Hepatic stellate cell (primary cell): ENCODE results near the gene TTYH3.

Experiments
- DNase-seq: peaks from one replicate; pipeline ENCODE4 v3.0.0; 2011; ENCODE audit warnings: low spot score

TTYH3 gene

GRCh38 chr7:2649991-2650390 lies 18.2 kb downstream of the TTYH3 start:
- DNase-seq: no peak

GRCh38 chr7:2650451-2650850 lies 18.7 kb downstream of the TTYH3 start:
- DNase-seq: no peak

GRCh38 chr7:2651336-2651735 lies 19.6 kb downstream of the TTYH3 start:
- no peak for DNase-seq

DNA sequence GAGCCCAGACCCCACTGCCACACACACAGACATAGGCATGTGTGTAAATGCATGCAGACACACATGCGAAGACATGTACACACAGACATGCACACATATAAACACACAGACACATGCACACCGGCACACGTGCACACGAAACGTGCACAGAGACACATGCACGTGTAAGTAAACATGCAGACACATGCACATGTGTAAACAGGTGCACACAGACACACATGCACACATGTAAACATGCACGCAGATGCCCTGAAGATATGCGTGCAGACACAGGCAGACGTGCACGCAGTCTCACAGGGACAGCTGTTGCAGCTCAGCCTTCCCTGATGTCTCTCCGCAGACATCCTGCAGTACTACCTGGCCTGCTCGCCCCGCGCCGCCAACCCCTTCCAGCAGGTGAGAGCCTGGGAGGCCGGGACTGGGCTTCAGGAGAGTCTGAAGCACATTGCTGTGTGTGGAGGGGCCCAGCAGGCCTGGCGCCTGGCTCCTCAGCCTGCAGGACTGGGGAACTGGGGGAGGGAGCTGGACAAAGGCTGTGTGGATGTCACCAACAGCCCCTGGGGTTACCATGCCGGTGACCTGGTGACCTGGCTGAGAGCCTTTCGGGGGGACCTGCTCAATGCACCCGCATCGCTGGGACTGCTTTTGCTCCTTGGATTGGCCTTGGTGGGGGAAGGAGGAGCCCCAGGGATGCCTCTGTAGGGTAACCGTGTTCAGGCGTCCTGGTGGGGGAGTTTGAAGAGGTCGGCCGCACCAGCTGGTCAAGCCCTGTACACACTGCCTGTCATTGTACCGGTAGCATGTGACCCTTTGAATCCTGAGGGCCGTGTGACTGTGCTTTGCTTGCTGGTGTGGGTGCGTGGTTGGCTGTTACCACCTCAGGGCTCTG lies 20.3 kb downstream of the TTYH3 start:
- DNase-seq: no peak

DNA sequence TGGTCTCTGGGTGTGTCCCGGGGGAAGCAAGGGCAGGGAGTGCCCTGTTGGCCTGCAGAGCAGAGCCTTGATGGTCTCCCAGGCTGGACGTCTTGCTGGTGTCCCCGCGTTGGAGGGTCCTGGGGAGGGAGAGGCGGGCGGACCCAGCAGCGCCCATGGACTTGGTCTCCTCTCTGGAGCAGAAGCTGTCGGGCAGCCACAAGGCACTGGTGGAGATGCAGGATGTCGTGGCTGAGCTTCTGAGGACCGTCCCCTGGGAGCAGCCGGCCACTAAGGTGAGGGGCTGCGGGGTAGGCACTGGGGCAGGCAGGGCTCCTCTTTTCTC lies 20.9 kb downstream of the TTYH3 start:
- no peak for DNase-seq

- DNase-seq: no peak
Measured at GRCh38 chr7:2654059-2654458, 22.3 kb downstream of the TTYH3 start.

GRCh38 chr7:2655870-2656614 lies 24.3 kb downstream of the TTYH3 start:
- DNase-seq: no peak

GRCh38 chr7:2657208-2657607 lies 25.4 kb downstream of the TTYH3 start:
- no peak for DNase-seq

- DNase-seq: no peak
Measured at GRCh38 chr7:2657920-2658671, 26.3 kb downstream of the TTYH3 start.

DNA sequence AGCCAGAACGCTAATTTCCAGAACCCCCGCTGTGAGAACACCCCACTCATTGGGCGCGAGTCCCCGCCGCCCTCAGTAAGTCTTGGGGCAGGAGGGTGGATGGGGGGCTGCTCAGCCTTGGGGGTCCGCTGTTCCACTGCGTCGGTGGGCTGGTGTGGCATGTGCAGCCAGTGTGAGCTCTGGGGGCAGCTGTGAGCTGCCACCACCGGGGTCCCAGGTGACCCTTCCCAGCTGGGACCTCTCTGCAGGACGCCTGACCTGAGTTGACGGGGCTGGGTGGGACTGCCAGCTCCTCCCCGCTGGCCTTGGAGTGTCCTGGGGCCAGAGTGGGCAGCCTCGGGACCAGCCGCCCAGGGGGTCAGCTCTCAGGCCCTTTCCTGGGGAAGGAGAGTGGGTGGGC lies 27.2 kb downstream of the TTYH3 start:
- DNase-seq: no peak

GRCh38 chr7:2659556-2660358 lies 28.0 kb downstream of the TTYH3 start:
- no peak for DNase-seq

- no peak for DNase-seq
Measured at GRCh38 chr7:2660359-2661095, 28.7 kb downstream of the TTYH3 start.

DNA sequence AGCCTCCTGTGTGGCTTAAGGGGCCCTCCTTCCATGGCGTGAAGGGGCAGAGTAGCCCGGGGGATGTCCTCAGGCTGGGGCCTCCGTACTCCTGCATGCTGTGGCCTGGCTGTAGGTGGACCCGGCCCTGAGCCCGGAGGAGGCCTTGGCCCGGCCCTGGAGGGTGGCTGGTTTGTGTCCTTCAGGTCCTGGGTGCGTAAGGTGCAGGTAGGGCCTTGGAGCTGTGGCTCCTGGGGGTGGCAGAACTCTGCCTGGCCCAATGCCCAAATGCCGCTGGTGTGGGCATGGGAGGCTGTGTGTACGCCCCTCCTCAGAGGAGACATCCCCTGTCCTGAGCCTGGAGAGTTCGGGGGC lies 29.3 kb downstream of the TTYH3 start:
- DNase-seq: no peak

DNA sequence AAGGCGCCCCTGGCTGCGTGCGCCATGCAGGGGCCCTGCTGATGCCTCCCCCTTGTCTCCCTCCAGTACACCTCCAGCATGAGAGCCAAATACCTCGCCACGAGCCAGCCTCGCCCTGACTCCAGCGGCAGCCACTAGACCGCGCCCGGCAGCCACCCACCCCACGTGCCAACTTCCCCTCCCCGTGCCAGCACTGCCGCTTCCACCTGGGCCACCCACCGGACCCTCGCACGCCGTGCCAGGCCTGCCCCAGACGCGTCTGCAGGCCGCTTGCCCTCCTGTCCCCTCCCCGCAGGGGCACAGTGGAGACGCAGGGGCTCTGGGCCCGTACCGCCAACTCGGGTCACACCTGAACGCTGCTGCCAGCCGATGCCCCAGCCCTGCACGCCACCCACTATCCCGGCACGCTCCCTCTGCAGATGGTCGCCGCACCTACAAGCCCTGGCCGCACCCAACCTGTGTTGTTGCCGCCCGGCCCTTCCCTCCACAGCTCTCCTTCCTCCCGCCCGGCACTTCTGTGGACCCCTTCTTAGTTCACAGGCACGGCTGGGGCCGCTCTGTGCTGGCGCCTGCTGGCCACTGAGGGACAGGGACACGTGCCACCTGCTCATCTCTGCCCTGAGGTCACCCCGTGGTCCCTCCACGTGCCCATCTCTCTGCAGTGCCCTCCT lies 30.0 kb downstream of the TTYH3 start:
- no peak for DNase-seq

DNA sequence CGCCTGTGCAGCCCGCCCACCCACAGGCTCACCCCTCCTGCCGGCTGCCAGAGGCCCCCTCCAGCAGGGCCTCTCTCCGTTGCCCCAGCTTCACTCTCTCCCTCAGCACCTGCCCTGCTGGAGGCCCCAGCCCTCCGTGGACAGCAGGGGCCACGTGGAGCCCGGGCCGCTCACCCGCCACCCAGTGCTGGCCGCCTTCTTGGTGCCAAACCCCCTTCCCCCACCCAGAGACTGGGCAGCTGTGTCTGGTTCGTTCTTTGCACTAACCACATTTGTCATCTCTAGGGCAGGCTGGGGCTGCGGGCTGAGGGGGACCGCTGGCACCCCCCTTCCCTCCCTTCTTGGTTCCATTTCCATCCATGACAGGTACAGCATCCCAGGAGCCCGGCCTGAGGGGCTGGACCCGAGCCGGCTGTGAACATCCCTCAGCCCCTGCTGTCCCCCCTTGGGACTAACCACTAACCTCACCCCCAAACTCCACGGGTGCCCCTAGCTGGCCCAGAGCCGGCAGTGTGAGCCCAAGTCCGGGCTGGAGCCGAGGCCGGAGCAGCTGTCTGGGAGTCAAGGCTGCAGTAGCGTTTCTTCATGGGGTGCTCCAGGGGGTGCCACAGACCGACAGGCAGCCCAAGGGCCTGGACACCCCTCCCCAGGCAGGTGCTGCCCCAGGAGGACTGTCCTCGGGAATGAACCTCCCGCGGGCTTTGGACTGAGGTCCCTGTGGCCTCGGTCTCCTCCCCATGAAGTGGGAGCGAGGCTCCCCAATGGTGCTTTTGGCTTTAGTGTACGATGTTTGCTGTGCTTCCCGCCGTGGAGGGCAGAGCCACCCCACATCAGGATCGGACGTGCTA lies 30.7 kb downstream of the TTYH3 start:
- no peak for DNase-seq

- no peak for DNase-seq
Measured at GRCh38 chr7:2663121-2663886, 31.5 kb downstream of the TTYH3 start.

- DNase-seq: no peak
Measured at GRCh38 chr7:2663960-2664359, 32.2 kb downstream of the TTYH3 start.

GRCh38 chr7:2665359-2665791 lies 33.6 kb downstream of the TTYH3 start:
- DNase-seq: no peak

DNA sequence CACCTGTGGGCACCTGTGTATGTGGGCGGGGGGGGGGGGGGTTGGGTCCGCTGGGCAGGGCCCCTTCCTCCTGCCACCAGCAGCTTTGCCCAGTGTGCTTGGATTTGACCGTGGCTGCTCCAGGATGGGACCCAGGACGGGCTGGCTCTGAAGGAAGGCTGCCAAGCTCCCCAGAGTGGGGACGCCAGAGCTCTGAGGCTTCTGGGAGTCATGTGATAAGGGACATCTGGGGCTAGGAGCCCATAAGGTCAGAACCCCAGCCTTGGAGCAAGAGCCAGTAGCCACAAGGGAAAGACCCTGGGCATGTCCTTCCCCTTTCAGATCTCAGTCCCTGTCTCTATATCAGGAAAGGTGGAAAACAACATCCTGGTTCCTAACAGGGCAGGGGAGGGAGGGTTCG lies 34.4 kb downstream of the TTYH3 start:
- DNase-seq: no peak
